IPS DF 4.7 (cell line): ENCODE results near the gene CHRNB4.
"Not testable (repeated sequence)": the region's sequence is repeated elsewhere in the genome, so short reads cannot be mapped to it uniquely, and the experiment has no call there.

Experiments
- DNase-seq: peaks from one replicate; pipeline ENCODE4 v3.0.0-alpha.2; 2013; ENCODE audit warnings: low spot score; ENCODE audit errors: extremely low read depth

Gene CHRNB4, protein sequence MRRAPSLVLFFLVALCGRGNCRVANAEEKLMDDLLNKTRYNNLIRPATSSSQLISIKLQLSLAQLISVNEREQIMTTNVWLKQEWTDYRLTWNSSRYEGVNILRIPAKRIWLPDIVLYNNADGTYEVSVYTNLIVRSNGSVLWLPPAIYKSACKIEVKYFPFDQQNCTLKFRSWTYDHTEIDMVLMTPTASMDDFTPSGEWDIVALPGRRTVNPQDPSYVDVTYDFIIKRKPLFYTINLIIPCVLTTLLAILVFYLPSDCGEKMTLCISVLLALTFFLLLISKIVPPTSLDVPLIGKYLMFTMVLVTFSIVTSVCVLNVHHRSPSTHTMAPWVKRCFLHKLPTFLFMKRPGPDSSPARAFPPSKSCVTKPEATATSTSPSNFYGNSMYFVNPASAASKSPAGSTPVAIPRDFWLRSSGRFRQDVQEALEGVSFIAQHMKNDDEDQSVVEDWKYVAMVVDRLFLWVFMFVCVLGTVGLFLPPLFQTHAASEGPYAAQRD

DNA sequence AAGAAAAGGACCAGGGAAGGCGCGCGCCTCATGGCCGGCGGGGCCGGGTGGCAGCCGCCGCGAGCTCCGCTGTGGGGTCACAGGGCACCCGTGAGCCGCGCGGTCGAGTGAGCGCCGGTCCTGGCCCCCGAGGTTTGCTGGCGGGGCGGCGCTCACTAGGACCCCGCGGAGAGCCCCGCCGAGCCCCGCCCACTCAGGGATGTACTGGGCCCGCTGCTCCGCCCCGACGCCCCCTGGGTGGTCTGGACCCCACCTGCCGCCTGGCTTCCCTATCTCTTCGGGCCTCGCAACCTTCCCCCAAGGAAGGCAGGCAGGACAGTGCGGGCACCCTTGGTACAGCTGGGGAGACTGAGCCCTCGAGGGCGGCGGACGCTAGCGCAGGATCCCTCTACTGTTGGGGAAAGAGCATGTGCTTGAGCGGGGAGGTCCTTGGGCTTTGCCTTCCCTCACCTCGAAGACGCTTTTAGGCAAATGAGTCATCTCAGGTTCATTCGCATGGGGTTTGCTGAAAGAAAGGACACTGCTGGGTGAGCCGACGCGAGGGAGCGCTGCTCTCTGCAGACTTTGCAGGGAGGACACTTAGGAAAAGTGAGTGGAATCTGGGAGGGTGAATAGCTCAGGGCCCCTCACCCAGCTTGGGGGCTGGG lies at the start of gene CHRNB4:
CHRNB4 (minus strand) TSS at position 109 of the 647 bp plus-strand sequence; CDS start at position 32, 77 bp downstream.
- peak; percentile 76 for DNase-seq

DNA sequence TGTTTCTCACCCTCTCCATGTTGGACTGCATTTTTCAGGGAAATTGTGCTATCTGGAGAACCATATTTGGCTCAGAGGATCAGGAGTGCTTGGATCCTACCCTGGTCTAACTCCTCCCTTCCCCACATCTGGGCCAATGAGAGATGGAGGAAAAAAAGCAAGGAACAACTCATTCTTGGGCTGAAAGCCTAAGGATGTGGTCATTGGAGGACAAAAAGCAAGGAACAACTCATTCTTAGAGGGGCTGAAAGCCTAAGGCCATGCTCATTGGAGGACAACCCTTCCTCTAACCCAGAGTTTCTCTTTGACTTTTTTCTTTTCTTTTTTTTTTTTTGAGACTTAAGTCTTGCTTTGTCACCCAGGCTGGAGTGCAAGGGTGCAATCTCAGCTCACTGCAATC lies 48.6 kb upstream of the CHRNB4 start:
- DNase-seq, result no peak

DNA sequence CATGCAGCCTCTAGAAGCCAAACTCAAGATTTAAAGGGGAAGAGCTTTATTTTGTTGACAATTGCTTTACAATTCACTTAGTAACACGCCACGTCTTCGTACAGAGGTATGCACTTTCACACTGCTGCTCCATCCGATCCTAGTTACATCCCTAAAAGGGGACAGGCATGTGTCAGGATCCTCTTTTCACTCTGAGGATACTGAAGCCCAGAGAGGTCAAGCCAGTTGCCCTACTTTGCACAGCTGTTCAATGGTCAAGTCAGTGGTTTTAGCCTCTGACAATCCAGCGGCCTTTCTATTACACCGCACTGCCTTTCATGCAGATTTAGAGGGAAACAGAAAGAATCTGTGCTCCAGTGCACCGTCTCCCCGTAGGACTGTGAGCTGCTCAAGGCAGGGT lies 44.9 kb upstream of the CHRNB4 start:
- DNase-seq, result no peak

DNA sequence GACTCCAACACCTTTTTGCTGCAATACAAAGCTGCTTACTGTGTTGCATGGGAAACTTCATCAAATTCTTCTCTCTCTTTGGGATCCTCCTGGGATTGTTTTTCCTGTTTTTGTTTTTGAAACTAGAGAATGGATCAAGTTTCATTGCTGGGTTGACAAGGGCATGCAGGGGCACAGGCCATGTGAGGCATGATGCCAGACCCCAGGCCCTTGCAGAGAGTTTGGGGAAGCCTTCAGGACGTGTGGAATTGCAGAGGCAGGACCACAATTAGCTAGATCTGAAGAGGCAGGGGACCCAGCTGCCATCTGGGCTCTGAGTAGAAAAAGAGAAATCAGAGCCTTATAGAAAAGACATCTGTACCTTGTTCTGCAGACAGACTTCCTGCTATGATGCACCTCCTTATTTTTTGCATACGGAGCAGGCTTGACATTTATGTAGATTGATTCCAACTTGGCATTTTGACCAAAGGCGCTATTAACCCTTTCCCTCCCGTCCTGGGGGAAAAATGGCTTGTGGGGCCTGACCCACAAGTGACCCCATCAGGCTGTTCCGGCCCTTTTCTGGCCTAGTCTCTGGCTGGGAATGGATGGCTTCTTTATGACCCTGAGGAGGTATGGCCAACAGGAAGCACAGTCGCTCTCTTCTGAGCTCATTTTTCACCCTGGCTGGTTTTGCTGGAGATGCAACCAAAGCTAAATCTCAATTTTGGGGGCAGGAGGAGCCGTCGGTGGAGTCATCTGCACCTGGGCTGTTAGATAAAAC lies 44.3 kb upstream of the CHRNB4 start:
- DNase-seq, result no peak

DNA sequence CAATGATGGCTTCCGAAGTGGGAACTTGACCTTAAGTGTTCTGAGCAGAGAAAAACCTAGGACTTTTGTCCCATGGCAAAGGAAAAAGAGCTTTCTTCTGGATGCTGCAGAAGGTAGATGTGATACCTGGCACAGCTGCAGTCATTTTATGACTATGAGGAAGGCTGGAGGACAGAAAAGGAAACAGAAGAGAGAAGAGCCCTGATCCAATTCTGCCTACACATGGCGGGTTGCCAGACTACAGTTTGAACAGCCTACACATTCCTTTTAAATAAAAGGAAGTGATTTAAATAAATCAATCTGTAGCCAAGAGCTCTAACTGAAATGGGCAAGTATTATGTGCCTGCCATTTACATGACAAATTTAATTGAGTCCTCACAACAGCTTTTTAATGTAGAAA lies 43.6 kb upstream of the CHRNB4 start:
- DNase-seq, result no peak

DNA sequence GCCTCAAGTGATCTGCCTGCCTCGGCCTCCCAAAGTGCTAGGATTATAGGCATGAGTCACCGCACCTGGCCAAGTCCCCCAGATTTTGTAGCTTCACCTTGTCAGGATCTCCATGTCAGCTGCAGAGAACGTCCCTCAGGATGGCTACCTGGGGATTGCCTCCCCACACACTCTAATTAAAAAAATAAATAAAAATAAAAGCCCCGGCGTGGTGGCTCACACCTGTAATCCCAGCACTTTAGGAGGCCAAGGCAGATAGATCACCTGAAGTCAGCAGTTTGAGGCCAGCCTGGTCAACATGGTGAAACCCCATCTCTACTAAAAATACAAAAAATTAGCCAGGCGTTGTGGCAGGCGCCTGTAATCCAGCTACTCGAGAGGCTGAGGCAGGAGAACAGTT lies 42.6 kb upstream of the CHRNB4 start:
- DNase-seq, result not testable (repeated sequence)

DNA sequence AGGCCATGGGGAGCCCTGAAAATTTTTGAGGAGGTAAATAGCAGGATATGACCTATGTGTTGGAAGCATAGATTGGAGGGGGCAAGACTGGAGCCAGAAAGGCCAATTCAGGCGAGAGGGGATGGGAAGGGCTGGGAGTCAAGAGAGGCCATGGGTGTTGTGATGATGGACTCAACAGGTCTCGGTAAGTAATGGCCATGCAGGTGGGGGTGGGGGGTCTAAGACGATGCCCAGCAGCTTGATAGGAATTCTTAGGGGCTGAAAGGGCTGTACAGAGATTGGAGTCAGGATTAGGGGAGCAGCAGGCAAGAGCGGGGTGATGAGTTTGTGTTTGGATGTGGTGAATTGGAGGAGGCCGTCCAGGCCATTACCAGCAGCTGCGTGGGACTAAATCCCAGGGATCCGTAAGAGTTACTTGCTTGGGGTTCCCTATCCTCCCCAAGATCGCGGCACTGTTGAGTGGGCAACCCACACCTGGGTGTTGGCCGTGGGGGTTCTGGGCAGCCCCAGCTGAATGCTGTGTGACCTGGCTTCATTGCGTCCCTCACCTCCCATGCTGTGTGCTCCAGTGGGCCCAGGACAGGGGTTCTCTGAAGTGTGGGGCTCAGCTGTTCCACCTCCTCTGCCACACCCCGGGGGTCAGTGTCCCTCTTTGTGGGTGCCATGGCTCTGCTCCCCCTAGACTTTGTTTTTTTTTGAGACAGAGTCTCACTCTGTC lies 41.8 kb upstream of the CHRNB4 start:
- DNase-seq, result no peak

DNA sequence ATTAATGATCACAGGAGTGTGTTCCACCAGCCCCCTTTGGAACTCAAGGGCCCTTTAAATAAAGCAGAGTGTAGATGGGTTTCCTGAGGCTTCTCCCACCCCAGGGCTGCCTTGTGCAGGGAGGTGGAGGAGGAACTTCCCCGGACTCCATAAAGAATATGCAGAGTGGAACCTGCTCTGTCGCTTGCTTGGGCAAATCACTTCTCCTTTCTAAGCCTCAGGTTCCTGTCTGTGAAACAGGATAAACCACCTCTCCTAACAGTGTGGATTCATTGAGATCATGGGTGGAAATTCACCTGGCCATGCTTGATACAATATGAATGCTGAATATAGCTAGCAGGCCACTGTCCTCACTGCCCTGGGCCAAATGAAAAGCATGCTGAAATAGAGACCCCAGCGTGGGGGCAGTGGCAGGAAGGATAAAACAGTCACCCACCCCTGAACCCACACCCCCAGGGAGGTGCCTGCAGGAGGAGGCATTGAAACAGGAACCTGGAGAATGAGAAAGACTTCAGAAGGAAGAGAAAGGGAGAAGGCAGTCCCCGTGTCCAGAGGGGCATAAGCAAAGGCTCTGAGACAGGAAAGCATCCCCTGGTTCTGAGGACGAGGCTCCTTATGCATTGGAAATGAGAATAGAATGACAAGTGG lies 41.1 kb upstream of the CHRNB4 start:
- DNase-seq, result no peak

DNA sequence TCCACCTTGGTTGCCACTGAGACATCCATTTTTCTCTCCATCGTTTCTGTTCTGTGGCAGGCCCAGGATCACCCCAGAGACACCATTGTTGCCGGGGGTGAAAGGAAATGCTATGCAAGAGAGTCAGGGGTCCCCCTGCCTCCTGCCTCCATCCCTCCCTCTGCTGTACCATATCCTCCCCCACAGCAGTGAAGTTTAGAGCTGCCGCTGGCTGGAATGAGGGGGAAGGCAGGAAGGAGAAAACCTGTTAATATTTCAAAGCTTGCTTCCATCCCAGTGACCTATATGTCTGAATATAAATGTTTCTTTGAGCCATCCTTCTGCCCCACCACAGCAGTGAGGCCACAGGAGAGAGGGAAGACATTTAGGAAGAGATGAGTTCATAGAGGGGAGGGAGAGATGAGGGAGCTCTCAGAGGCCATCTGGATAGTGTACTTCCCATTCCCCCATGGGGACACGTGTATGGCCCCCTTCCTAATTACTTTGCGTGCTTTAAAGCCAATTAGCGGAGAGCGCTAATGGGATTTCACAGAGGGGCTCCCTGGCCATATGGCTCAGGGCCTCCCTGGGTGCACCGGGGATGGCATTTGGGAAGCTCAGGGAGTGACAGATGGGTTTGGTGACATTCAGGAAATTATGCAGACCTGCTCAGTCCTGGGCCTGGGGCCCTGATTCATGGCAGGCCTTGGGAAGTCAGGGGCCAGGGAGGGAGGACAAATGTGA lies 40.4 kb upstream of the CHRNB4 start:
- DNase-seq, result no peak

DNA sequence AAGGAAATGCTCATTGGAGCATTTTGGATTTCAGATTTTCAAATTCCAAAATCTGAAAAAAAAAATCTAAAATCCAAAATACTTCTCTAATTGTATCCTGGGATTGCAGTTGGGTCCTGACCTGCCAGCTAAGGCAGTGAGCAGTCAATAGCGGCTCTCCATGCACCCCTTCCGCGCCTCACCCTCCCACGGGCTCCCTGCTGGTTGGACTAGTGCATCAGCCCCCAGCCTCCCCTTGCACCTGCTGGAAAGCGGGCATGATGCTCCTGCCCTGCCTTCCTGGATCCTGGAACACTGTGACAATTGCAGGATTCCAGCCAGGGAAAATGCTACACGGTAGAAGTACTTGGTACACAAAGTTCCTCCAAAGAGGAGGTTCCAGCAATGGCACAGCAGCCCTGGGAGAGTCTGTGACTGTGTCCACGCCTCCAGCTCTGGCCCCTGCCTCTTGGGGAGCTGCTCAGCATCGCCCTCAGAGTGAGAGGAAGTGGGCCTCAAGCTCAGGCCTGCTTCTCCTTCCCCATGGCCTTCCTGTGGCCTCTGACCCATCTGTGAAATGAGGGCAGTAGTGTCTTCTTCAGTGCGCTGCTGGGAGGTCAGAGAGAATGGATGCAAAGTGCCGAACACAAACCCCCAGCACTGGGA lies 39.5 kb upstream of the CHRNB4 start:
- no peak for DNase-seq

DNA sequence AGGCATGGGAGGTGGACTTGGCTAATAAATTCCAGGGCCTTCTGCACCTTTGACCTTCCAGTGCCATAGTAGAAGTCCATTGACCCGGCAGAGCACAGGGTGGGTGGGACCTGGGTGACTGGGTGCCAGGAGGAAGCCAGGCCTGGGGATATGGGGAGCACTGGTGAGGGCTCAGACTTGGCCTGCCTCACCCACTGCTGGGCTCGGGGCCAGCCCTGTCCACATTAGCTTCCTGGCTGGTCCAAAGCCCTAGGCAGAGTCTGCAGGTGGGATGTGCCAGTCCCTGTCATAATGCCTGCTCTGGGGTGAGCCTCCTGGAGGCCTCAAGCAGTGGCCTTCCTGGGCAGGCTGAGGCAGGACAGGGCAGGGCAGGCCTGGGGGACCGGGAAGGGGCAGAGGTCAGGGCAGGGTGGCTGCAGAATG lies 38.1 kb upstream of the CHRNB4 start:
- DNase-seq, result no peak

DNA sequence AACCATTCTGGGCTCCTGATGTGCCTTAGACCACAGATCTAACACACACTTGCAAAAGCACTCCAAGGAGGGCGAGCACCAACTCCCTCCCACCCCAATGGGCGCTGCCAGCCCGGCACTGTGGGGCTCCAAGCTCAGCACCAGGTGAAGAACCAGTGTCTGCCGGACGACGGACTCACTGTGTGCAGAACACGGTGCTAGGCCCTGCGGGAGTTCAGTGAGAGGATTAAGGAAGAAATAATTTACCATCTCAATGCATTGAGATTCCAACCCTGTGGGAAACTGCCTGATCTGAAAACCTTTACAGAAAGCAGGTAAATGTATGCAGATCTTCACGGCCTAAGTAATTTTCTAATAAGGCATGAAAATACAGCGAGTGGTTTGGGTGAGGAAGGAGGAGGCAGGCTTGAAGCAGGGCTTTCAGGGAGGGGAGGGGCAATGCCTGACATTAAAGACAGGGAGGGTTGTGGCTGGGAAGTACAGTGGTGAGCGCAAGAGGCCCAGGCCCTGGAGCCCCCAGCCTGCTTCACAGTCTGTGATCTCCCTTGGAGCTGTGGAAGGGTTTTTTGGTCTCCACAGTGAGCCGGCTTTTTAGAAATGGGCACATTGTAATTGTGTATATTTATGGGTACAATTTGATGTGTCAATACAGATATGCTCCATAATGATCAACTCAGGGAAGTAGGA lies 35.6 kb upstream of the CHRNB4 start:
- no peak for DNase-seq

DNA sequence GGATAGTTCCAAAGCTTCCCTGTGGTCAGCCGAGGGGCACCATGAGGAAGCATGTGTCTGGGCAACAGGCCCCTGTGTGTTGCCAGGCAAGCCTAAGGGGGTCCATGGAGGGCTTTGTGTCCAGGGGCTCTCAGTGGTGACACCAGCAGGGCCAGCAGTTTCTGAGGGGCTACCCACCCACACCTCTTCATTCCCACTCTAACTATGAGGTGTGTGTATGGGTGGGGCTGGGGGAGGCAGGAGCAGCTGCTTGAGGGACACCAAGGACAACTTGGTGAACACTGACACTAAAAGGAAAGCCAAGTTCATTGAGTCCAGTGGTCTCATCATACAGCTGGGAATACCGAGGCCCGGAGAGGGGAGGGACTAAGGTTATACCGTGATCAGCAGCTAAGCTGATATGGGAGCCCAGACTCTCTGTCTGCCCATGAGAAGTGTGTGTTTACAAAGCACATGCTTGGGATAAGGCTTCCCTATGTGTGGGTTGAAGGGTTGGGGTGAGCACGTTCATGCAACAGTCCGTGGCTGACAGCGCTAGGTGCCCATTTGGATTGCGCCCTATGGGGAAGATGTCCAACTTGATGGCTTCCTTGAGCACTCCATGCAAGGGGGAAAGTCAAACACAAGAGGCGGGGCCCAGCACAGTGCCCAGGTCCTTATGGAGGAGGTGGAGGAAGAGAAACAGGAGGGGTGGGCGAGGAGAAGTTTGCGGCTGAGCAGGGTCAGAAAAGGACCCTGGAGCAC lies 34.8 kb upstream of the CHRNB4 start:
- no peak for DNase-seq

DNA sequence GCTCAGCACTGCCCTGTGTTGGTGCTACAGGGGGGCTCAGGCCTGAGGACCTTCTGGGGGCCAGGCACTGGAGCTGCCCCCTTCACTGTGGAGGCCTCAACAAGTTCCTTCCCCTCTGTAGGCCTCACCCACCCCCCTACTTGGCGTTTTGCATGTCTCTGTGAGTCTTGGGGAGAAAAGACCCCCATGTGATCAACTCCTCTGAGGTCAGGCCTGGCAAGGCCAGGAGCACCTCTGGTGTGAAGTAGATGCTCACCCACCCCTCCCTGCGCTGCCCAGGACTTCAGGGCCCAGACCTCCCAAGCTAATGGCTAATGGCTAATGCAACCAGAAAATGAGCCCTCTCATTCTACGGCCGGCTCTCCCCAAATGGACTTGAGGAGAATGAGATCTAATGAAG lies 34.2 kb upstream of the CHRNB4 start:
- DNase-seq, result no peak

DNA sequence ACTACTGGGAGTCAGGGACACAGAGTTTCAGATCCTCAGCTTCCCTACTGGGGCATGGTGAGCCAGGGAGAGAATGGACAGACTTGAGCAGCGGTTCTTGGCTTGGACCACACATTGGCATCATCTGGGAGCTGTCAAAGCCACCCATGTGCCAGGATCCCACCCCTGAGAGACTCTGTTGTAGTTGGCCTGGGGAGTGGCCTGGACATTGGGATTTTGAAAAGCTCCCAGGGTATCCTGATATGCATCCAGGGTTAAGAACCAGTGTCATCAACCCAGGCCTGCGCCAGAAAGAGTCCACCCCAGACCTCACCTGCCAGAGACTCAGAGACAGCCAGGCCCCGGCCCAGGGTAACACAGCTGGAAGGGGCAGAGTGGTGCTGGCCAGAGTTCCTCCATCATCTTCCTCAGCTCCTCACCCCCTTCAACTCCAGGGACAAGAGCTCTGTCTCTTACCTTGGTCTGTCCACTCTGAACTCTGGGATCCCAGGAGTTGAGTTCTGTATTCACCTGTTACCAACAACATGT lies 33.0 kb upstream of the CHRNB4 start:
- no peak for DNase-seq

DNA sequence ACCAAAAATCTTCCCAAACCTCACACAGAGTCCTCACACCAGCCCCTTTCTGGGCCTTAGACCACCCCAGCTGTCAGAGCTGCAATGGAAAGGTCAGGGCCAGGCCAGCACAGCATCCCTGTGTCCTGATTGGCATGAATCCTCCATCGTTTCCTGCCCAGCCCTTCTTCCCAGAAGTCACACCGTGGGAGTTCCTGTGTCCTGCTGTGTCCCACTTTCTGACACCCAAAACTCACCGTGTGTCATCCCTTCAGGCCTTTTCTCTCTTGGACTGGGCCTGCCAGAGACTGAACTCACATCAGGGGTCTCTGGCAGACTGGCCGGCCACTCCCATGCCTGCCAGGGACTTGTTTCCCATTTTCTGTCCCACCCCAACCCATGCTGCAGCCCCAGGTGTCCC lies 32.5 kb upstream of the CHRNB4 start:
- DNase-seq, result no peak

DNA sequence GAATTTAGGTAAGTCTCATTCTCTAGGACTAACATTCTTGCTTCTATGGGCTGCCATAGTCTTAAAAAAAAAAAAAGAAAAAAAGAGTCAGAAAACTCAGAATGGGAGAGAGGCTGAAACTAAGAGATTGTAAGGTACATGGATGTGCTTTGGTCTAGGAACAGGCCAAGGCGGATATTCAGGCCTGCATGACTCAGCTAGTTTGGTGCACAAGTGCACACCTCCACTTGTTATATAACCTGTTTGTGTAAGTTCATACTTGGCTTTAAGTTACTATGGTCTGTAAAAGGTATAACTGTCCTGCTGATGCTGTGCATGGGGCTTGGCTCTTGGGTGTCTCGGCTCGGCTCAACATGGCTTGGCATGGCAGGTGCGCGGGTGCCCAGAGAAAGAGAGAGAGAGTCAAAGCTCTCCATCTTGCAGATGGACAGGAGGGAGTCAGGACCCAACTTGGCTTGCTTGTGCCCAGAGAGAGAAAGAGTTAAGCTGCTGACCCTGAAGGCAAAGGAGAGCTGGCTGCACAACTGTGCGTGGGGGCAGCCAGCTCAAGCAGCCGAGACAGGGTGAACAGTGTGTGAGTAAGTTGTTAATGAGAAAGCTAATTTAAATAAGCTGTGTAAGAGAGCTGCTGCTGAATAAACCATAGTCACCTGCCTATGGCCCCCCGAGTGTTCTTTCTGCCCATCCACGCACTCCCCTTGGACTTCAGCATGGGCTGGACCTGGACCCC lies 31.4 kb upstream of the CHRNB4 start:
- no peak for DNase-seq
